ENCODE results near the gene FBXO9.

FBXO9 gene

GRCh38 chr6:53029257-53029656 lies 35.9 kb upstream of the FBXO9 start:
- no peak overlapping the region for H3K9ac ChIP-seq (ENCODE audit: low read length)
- peaks cover 5% of the 10 kb centered on the region; the same call in 1 of the 2 replicates for H3K4me1 ChIP-seq (ENCODE audit: low read length)
- H3K27ac ChIP-seq (ENCODE audit: low read length) = no peak overlapping the region
- no peak for TF ChIP-seq EZH2phosphoT487 (IDR thresholded peaks at IDR 0.05; ENCODE audit: low read depth)
- TF ChIP-seq CTCF (IDR thresholded peaks at IDR 0.05; ENCODE audit: low read depth, low read length) = no peak
- H3K4me2 ChIP-seq (ENCODE audit: low read length) = no peak overlapping the region
- no peaks in the 10 kb centered on the region for H3K79me2 ChIP-seq (ENCODE audit: low read length)
- no peak overlapping the region for H3K4me3 ChIP-seq (ENCODE audit: low read length)
- H3K36me3 ChIP-seq (replicated peaks; ENCODE audit: low read depth, low read length) = peaks cover 7% of the 10 kb centered on the region
- H4K20me1 ChIP-seq (ENCODE audit: insufficient read depth, low read length) = no peaks in the 10 kb centered on the region
- H3K9me3 ChIP-seq (ENCODE audit: insufficient read depth, low read length) = no peaks in the 10 kb centered on the region
- H2AFZ ChIP-seq (ENCODE audit: low read depth, low read length) = no peak overlapping the region
- no peaks in the 10 kb centered on the region for H3K27me3 ChIP-seq (ENCODE audit: low read depth, low read length)

GRCh38 chr6:53029761-53030160 lies 35.4 kb upstream of the FBXO9 start:
- peaks cover 5% of the 10 kb centered on the region for H3K36me3 ChIP-seq (replicated peaks; ENCODE audit: low read depth, low read length)
- H3K4me2 ChIP-seq (ENCODE audit: low read length) = no peak overlapping the region
- H3K79me2 ChIP-seq (ENCODE audit: low read length) = no peaks in the 10 kb centered on the region
- no peak overlapping the region for H3K27ac ChIP-seq (ENCODE audit: low read length)
- TF ChIP-seq CTCF (IDR thresholded peaks at IDR 0.05; ENCODE audit: low read depth, low read length) (no peak), EZH2phosphoT487 (IDR thresholded peaks at IDR 0.05; ENCODE audit: low read depth) (no peak)
- no peak overlapping the region for H3K9ac ChIP-seq (ENCODE audit: low read length)
- H4K20me1 ChIP-seq (ENCODE audit: insufficient read depth, low read length) = no peaks in the 10 kb centered on the region
- H3K9me3 ChIP-seq (ENCODE audit: insufficient read depth, low read length) = no peaks in the 10 kb centered on the region
- H3K27me3 ChIP-seq (ENCODE audit: low read depth, low read length) = no peaks in the 10 kb centered on the region
- H3K4me3 ChIP-seq (ENCODE audit: low read length) = no peak overlapping the region
- H3K4me1 ChIP-seq (ENCODE audit: low read length) = peaks cover 5% of the 10 kb centered on the region; the same call in 1 of the 2 replicates
- H2AFZ ChIP-seq (ENCODE audit: low read depth, low read length) = no peak overlapping the region

- Histone ChIP-seq H4K20me1 (ENCODE audit: insufficient read depth, low read length) (no peaks in the 10 kb centered on the region), H2AFZ (ENCODE audit: low read depth, low read length) (no peak overlapping the region), H3K9ac (ENCODE audit: low read length) (no peak overlapping the region), H3K27me3 (ENCODE audit: low read depth, low read length) (no peaks in the 10 kb centered on the region), H3K27ac (ENCODE audit: low read length) (no peak overlapping the region), H3K4me1 (ENCODE audit: low read length) (peaks cover 5% of the 10 kb centered on the region; the same call in 1 of the 2 replicates), H3K79me2 (ENCODE audit: low read length) (no peaks in the 10 kb centered on the region), H3K4me3 (ENCODE audit: low read length) (no peak overlapping the region), H3K9me3 (ENCODE audit: insufficient read depth, low read length) (no peaks in the 10 kb centered on the region), H3K36me3 (replicated peaks; ENCODE audit: low read depth, low read length) (peaks cover 5% of the 10 kb centered on the region), H3K4me2 (ENCODE audit: low read length) (no peak overlapping the region)
- TF ChIP-seq CTCF (IDR thresholded peaks at IDR 0.05; ENCODE audit: low read depth, low read length) (no peak), EZH2phosphoT487 (IDR thresholded peaks at IDR 0.05; ENCODE audit: low read depth) (no peak)
Measured at GRCh38 chr6:53031281-53031680, 33.9 kb upstream of the FBXO9 start.

GRCh38 chr6:53032849-53033248 lies 32.4 kb upstream of the FBXO9 start:
- H3K4me1 ChIP-seq (ENCODE audit: low read length) = peaks cover 5% of the 10 kb centered on the region; the same call in 1 of the 2 replicates
- H2AFZ ChIP-seq (ENCODE audit: low read depth, low read length) = no peak overlapping the region
- no peak overlapping the region for H3K4me2 ChIP-seq (ENCODE audit: low read length)
- H3K36me3 ChIP-seq (replicated peaks; ENCODE audit: low read depth, low read length) = peaks cover 5% of the 10 kb centered on the region
- H3K27ac ChIP-seq (ENCODE audit: low read length) = no peak overlapping the region
- H3K27me3 ChIP-seq (ENCODE audit: low read depth, low read length) = no peaks in the 10 kb centered on the region
- H3K79me2 ChIP-seq (ENCODE audit: low read length) = no peaks in the 10 kb centered on the region
- H3K9me3 ChIP-seq (ENCODE audit: insufficient read depth, low read length) = no peaks in the 10 kb centered on the region
- H4K20me1 ChIP-seq (ENCODE audit: insufficient read depth, low read length) = no peaks in the 10 kb centered on the region
- no peak overlapping the region for H3K9ac ChIP-seq (ENCODE audit: low read length)
- TF ChIP-seq CTCF (IDR thresholded peaks at IDR 0.05; ENCODE audit: low read depth, low read length) (no peak), EZH2phosphoT487 (IDR thresholded peaks at IDR 0.05; ENCODE audit: low read depth) (no peak)
- H3K4me3 ChIP-seq (ENCODE audit: low read length) = no peak overlapping the region
